Adrenal gland (tissue), 12 donors: ENCODE data around the gene UBASH3B. TPM values are rescaled to one million over a fixed set of nuclear protein-coding genes. Genes with fewer than 3 reads are reported as not detected.

Experiments used
- DNase-seq, 7 donors: peaks; one replicate each; pipeline ENCODE4 v3.0.0-alpha.2; 2019 to 2020
- H3K27ac ChIP-seq, 5 donors: fragments of 200-600 bp; sonication (generic) in 4 of 5; 1 replicate in 3 of 5; 2 replicates in 2 of 5; pipeline versions ENCODE4 v1.5.1 to v1.8.0; 2016 to 2020; ENCODE audit warnings: mild to moderate bottlenecking in 1 of 5
- H3K27me3 ChIP-seq: fragments of 200-600 bp; 2 replicates; pipeline ENCODE4 v1.8.0; 2021
- H3K36me3 ChIP-seq, 2 donors: fragments of 200-600 bp; replicated peaks in 1 of 2; 1 replicate in 1 of 2; 2 replicates in 1 of 2; pipeline versions ENCODE4 v1.5.1 to v1.8.0; 2018 to 2022
- H3K4me1 ChIP-seq, 2 donors: fragments of 200-600 bp; replicated peaks in 1 of 2; 1 replicate in 1 of 2; 2 replicates in 1 of 2; pipeline versions ENCODE4 v1.5.1 to v1.8.0; 2018 to 2021
- H3K4me3 ChIP-seq, 4 donors: fragments of 200-600 bp; sonication (generic) in 3 of 4; one replicate each; pipeline ENCODE4 v1.5.1; 2016 to 2018
- H3K9me3 ChIP-seq, 3 donors: fragments of 200-600 bp; sonication (generic) in 1 of 3; replicated peaks in 1 of 3; 1 replicate in 2 of 3; 2 replicates in 1 of 3; pipeline versions ENCODE4 v1.5.1 to v1.8.0; 2016 to 2021
- POLR2A ChIP-seq, 2 donors: fragments of 450-650 bp; IDR thresholded peaks; one replicate each; pipeline ENCODE4 v1.6.1; 2017; ENCODE audit warnings: antibody characterized with exemption in 2 of 2, mild to moderate bottlenecking in 2 of 2, moderate library complexity in 1 of 2
- WGBS, 4 donors: extraction: QIAGEN DNeasy Blood & Tissue Kit in 2 of 4; methylation state at CpG; one replicate each; pipeline versions ENCODE4 v1.1.5 to v1.1.7; 2013 to 2017; 5-methylcytosine and 5-hydroxymethylcytosine counted together
- intact Hi-C, 2 donors: fragments of 100-400 bp; cut with DNase I; formaldehyde crosslinking; loops; one replicate each; pipeline versions ENCODE4 v1.14.1 to v1.15.0; 2022 to 2023
- polyA plus RNA-seq, 3 donors: library from polyadenylated mRNA; stranded (reverse); fragments of 200-250 nt in 2 of 3; fragments of 350-450 nt in 1 of 3; fragmentation: Illumina TruSeq in 1 of 3; extraction: RNeasy Lipid Tissue Mini Kit (QIAGEN cat#74804) in 1 of 3; gene quantifications; one replicate each; pipeline ENCODE4 v1.2.3, GENCODE V29; 2013 to 2014
- total RNA-seq, 9 donors: library from RNA; depleted of rRNA in 4 of 9; stranded (reverse); fragments of >200 nt in 4 of 9; fragments of 120-200 nt in 1 of 9; fragmentation: NEBNext Ultra II Directional in 1 of 9; extraction: Animal tissue kit (Norgen Biotek cat#: 25700) in 1 of 9; gene quantifications; one replicate each; pipeline versions ENCODE4 v1.1.0 to v1.2.4, GENCODE V29; 2013 to 2023
- TF ChIP-seq, protein P1 (sequence below), 6 experiments: fragments of 450-650 bp in 4 of 6; fragments of 200-600 bp in 2 of 6; sonication (generic) in 1 of 6; IDR thresholded peaks; 1 replicate in 5 of 6; 2 replicates in 1 of 6; pipeline versions ENCODE4 v1.5.1 to v1.8.0; 2016 to 2021; ENCODE audit warnings: antibody characterized with exemption in 6 of 6, mild to moderate bottlenecking in 2 of 6, moderate library complexity in 1 of 6
- donor health status: healthy with polysubstance abuse.
- donor health status: Bipolar disorder and iron deficiency.
- donor health status: DM: yes; HTN: yes; CAD: no.
- donor health status: DM: no; HTN: no; CAD: no.
- donor health status: DM: no; HTN: no; CAD: no.
- donor health status: DM: yes; HTN: yes; CAD: no.

UBASH3B gene
- total and polyA plus RNA-seq, 12 donors: 0.57 to 21.5 (median 5.6) TPM

DNA sequence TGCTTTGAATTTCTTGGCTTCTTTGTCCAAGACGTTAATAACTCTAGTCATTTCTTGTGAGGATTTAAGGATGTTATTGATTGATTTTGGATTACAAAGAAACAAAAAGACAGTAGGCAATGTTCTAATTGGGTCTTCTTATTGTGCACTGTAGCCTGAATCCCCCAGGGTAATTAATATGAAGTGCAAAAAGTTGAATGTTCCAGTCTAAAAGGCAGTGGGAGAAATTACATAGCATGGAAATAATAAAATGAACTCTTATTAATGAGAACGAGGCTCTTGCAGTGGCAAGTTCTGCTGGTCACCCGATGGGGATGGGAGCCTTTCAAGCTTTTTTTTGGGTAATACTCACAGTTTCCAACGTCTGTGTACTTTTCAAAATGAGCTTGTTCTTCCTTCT is 45.6 kb downstream of the UBASH3B start:
- DNase-seq: no peak
- H3K36me3 ChIP-seq: no peaks in the 10 kb centered on the region
- 54 to 65% (median 63%) methylated on average over 4 of the region's 4 CpGs for WGBS, 4 donors
- no peaks in the 10 kb centered on the region for H3K4me1 ChIP-seq
- H3K9me3 ChIP-seq: no peaks in the 10 kb centered on the region
- no peak overlapping the region for H3K4me3 ChIP-seq
- no peaks in the 10 kb centered on the region for H3K27me3 ChIP-seq
- intact Hi-C loops: no loop called here
- H3K27ac ChIP-seq: no peak overlapping the region
- no peak for TF ChIP-seq POLR2A (IDR thresholded peaks at IDR 0.05)
- TF ChIP-seq, protein P1, sequence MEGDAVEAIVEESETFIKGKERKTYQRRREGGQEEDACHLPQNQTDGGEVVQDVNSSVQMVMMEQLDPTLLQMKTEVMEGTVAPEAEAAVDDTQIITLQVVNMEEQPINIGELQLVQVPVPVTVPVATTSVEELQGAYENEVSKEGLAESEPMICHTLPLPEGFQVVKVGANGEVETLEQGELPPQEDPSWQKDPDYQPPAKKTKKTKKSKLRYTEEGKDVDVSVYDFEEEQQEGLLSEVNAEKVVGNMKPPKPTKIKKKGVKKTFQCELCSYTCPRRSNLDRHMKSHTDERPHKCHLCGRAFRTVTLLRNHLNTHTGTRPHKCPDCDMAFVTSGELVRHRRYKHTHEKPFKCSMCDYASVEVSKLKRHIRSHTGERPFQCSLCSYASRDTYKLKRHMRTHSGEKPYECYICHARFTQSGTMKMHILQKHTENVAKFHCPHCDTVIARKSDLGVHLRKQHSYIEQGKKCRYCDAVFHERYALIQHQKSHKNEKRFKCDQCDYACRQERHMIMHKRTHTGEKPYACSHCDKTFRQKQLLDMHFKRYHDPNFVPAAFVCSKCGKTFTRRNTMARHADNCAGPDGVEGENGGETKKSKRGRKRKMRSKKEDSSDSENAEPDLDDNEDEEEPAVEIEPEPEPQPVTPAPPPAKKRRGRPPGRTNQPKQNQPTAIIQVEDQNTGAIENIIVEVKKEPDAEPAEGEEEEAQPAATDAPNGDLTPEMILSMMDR (IDR thresholded peaks at IDR 0.05): no peak

DNA sequence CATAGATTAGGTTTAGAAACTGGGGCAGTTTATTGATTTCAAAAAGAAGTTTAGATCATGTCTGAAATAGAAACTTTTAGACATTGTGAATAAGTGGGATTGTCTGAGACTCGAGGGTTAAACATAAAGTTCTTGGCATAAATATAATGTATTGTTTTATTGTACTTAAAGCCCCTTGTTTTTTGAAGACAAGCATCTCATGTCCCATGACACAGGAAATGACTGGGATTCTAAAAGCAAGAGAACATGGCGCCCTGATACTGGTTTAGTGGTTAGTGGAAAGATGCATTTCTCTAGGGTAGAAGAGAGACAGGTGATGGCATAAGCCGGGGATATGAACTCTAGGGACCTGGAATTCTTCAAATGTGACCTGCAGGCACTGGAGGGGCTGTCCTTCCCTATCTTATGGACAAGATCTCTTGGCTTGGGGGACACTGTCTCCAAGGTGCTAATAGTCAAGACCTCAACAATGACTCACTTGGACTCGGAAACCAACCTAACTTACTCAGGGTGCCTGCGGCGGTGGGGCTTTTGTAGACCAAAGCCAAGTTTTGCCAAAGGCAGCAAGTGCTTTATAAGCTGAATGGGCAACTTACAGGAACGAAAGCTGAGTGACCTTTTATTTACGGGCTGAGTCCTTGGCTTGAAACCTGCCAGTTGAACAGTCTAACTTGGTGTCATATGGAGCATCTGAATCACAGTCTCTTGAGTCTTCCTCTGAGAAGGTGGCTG is 48.2 kb downstream of the UBASH3B start:
- no peaks in the 10 kb centered on the region for H3K27me3 ChIP-seq
- H3K36me3 ChIP-seq: no peaks in the 10 kb centered on the region
- 70 to 88% (median 76%) methylated on average over 5 to 8 of the region's 8 CpGs for WGBS, 4 donors

DNA sequence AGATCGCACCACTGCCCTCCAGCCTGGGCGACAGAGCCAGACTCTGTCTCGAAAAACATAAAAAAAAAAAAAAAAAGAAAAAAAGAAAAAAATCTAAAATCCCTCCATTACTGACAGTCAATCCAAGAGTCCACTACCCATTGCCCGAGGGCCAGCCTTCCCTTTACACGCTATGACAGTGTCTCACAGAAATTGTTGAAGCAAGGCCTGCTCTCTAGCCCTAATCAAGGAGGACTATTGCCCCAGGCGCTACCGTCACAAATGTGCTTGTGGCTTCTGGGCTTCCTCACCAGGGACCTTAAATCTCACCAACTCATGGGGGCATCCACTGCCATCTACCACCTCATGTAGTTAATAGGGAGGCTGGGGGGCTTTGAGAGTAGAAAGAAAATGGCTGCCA is 49.9 kb downstream of the UBASH3B start:
- 90 to 96% (median 93%) methylated on average over 5 to 7 of the region's 7 CpGs for WGBS, 4 donors
- TF ChIP-seq, protein P1 (IDR thresholded peaks at IDR 0.05): no peak
- TF ChIP-seq POLR2A (IDR thresholded peaks at IDR 0.05): no peak

More for the DNA sequence above, 48.2 kb downstream of the UBASH3B start:
- no peaks in the 10 kb centered on the region for H3K9me3 ChIP-seq
- no peak overlapping the region for H3K27ac ChIP-seq
- no peak overlapping the region for H3K4me3 ChIP-seq
- intact Hi-C loops: no loop called here
- no peak for TF ChIP-seq POLR2A (IDR thresholded peaks at IDR 0.05)
- TF ChIP-seq, protein P1 (IDR thresholded peaks at IDR 0.05): no peak
- DNase-seq: no peak
- H3K4me1 ChIP-seq: no peaks in the 10 kb centered on the region

DNA sequence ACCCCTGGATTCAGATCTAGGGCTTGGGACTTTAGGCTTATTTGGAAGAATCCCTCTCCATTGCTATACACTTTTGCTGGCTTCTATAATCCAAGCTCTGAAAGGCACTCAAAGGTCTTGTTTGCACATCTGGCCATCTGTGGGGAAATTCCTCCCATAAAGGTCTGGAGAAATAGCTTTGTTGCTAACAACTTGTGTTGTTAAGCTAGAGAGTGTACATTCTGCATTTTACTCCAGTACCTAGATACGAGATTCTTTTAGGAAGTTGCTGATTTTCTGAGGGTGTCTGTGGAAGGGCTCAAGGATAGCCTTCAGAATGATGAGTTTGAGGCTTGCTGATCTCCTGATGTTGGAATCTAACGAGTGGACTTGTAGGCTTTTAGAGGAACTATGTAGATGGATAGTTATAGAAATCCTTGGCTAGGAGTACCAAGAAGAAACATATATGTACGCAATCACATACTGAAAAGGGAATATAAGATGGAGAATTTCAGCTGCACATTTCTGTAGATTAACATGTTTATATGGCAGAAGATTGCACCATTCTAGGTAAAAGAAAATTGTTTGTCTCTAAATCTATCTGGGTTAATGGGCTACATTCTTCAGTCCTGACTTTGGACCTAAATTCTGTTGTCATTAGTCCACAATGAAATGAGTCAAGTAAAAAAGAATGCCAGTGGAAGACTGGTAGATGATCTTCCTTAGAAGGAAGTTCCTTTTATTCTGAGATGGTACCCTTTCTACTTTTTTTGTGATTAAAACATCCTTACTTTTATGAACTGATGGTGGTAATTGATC is 51.0 kb downstream of the UBASH3B start:
- DNase-seq: no peak
- no peaks in the 10 kb centered on the region for H3K4me1 ChIP-seq
- no peaks in the 10 kb centered on the region for H3K36me3 ChIP-seq
- intact Hi-C loops: no loop called here
- WGBS, 4 donors: 79 to 89% (median 84%) methylated on average over 3 of the region's 3 CpGs
- TF ChIP-seq, protein P1 (IDR thresholded peaks at IDR 0.05): no peak
- TF ChIP-seq POLR2A (IDR thresholded peaks at IDR 0.05): no peak
- H3K27ac ChIP-seq: no peak overlapping the region
- H3K4me3 ChIP-seq: no peak overlapping the region
- no peaks in the 10 kb centered on the region for H3K27me3 ChIP-seq
- H3K9me3 ChIP-seq: no peaks in the 10 kb centered on the region

More for the DNA sequence above, 49.9 kb downstream of the UBASH3B start:
- no peak overlapping the region for H3K4me3 ChIP-seq
- H3K36me3 ChIP-seq: no peaks in the 10 kb centered on the region
- no peak for DNase-seq
- H3K4me1 ChIP-seq: no peaks in the 10 kb centered on the region
- no peaks in the 10 kb centered on the region for H3K27me3 ChIP-seq
- no peak overlapping the region for H3K27ac ChIP-seq
- no peaks in the 10 kb centered on the region for H3K9me3 ChIP-seq
- intact Hi-C loops: no loop called here
